Ramos (cell line): ENCODE results near the gene CDH13.

Source experiments
- in situ Hi-C: fragments of 300-500 bp; cut with MboI; formaldehyde crosslinking; loops from one replicate; pipeline ENCODE4 v1.14.3; 2022; ENCODE audit warnings: low sequenced_read_pairs; ENCODE audit not compliant: unreplicated experiment

CDH13 gene

DNA sequence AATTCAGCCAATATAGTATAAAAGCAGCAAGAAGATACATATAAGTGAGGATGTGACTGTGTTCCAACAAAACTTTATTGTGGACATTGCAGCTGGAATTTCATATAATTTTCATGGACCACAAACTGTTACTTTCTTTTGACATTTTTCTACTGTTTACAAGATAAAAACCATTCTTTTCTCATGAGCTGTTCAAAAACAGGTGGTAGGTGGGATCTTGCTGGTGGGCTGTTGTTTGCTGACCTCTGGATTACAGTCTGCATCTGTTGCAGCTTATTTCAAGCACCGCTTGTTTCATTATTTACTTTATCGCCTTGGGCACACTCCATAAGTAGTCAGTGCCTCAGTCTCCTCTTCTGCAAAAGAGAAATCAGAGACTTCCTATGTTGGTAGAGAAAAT is 99.5 kb downstream of the CDH13 start:
- in situ Hi-C loops = no loop called here

DNA sequence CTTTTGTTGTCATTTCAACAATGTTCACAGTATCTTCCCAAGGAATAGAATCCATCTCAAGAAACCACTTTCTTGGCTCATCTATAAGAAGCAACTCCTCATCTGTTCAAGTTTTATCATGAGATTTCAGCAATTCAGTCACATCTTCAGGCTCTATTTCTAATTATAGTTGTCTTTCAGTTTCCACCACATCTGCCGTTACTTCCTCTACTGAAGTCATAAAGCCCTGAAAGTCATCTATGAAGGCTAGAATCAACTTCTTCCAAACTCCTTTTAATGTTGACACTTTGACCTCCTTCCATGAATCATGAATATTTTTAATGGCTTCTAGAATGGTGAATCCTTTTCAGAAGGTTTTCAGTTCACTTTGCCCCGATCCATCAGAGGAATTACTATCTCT is 102.1 kb downstream of the CDH13 start:
- in situ Hi-C loops = no loop called here

DNA sequence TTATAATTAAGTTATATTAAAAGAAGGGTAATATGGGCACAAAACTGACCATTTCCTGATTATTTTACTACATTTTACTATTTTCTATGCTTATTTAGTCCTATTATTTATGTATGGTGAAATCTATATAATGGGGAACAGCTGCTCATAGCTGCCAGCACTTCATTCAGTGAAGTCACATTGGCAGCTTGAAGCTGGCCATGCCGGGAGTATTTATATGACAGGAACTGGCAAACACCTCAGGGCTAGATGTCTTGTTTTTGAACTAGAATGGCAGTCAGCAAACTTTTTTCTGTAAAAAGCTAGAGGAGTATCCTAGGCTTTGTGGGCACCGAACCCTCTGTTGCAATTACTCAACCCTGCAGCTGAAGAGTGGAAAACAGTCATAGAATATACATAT is 104.1 kb downstream of the CDH13 start:
- in situ Hi-C loops = no loop called here

DNA sequence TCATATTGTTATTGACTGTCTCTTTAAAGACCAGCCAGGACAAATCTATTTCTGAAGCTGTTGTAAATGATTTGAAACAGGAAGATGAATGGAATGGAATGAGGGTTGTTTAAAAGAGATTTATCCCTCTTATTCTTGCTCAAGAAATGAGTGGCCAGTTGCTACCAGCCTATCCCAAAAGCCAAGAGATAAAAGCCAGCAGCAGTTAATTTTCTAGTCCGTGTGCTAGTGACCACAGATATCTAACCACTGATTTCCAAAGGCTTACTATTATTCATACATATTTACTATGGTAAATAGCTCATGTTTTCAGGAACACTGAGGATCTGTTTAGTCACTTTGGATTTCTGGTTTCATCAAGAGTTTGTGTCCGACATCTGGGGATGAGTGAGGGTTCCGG is 105.7 kb downstream of the CDH13 start:
- in situ Hi-C loops = no loop called here

DNA sequence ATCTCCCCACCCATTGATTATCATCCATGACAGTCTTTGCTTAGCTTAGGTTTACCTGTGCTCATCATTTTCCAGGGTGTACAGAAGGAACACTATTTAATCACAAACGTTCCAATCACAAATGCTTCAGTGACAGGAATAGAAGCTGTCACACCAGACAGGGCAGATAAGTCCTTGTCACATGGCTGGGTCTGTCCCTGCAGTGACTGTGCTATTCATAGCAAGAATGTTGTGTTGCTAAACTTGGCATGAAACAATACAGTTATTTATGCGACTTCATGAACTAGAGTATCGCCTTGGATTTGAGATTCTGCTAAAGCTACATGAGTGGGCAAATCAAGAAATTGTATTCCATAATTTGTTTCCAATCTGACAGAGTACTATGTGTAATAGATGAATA is 108.4 kb downstream of the CDH13 start:
- in situ Hi-C loops = no loop called here

DNA sequence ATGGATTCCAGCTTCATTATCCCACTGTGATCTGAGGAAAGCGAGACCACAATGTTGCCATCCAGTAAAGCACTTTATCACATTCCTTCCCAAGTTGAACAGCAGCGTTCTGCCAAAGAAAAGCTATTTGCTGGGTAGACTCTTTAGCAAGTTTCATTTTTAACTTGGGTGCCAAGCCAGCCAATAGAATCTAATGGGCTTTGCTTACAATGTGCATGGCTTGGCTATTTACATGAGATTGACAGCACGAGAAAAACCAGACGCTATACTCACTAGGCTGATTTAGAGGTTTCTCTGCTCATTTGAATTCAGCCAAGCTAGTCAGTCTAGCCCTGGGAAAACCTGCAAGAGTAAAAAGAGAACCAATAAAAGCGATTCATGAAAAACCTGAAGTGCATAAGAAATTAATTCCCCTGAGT is 108.9 kb downstream of the CDH13 start:
- in situ Hi-C loops = no loop called here

DNA sequence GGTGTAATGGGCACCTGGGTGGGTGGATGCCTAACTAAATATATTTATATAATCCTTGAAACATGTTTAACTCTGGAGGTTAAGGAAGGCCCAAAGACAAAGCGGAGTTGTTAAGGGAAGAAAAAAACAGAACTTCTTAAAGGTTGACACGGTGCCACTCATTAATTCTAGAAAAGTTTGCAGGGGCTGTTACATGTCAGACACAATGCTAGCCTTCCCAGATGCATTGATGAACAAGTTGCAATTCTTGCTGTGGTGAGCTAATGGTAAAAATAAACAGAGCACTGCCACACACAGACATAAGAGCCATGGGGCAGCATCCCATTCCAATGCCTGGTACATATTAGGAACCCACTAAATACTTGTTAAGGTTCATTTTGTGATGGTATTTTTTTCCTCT is 109.5 kb downstream of the CDH13 start:
- in situ Hi-C loops = no loop called here

DNA sequence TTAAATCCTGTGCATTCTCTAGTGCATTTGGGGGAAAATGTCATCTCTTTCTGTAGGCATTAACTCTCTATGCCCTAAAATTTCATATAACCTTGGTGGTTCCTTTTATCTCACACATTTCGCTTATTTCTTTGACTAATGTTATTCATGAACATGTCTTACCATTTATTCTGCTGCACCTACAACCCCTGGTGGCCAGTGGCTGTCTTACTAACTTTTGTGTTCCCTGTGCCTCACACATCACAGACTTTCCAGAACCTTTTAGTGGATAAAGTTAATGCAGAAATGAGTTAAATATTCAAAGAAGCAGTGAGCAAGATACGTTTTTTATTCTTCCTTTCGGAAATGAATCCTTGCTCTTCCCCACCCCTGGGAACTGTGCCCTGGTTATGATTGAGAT is 111.9 kb downstream of the CDH13 start:
- in situ Hi-C loops = no loop called here

DNA sequence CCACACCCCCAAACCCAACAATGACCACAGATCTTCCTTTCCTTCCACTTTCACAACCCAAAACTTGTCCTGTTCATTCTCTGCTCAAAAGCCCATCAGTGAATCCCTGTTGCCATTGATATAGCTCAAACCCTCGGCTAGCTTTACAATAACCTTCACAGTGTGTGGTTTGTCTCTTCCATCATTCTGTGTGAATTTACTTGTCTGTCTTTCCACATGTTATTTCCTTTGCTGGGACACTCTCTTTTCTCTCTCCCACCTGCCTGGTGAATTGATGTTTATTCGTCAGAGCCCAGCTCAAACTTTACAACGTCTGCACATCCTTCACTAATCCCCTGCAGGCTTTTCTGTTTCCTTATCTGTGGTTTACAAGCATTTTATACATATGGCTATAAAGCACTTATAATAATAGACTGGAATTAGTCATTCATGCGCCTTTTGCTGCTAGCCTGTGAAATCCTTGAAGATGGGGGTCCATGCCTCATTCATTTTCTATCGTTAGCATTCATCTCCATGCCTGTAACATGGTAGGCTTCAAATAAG is 114.4 kb downstream of the CDH13 start:
- in situ Hi-C loops = no loop called here

DNA sequence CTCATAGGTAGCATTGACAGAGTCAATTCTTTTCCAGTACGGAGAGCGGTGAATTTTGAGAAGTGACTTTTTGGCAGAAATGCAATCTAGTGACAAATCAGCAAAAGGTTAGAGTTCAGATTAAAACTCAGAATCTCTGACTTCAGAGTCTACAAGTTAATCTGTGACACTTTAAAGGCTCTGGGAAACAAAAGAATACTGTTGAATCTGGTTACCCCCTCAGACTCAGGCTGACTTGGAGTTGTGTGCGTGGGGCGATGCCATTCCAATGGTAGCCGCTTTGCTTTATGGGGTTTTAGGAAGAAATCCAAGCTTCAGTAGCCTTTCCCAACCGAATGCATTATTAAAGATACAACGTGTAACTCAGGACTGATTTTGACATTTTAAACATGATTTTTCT is 118.2 kb downstream of the CDH13 start:
- in situ Hi-C loops = no loop called here

DNA sequence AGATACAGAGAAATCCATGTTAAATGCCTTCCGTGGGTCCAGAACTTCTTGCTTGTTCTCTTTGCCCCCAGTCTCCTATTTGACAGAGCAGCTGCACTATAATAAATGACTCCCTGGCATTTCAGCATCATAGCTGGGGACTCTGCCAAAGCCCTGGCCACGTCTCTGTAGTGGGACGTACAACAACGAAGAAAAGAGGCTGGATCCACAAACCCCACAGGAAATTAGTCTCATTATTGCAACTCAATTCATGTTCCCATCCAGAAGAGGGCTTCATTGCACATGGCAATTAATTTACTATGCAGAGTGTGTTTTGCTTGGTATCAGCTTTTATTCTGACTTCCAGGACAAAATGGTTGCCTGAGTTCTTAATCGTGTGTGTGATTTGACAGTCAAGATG is 121.3 kb downstream of the CDH13 start:
- in situ Hi-C loops = no loop called here

DNA sequence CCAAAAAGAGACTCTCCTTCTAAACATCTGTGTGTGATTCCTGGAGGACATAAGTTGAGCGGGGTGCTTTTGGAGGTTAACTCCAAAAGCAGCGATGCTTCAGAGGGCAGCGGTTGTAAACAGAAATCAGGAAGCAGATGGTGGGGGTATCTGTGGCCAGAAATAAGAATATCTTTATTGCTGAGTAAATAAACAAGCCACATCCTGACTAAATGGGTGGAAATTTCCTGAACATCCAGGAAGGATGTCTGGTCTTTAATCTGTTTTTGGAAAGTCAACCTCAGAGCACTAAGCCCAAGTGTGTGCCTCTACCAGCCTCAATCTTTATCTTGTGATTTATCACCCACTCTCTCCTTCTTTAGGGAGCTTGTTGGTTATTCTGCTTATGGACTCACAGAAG is 123.3 kb downstream of the CDH13 start:
- in situ Hi-C loops = no loop called here

DNA sequence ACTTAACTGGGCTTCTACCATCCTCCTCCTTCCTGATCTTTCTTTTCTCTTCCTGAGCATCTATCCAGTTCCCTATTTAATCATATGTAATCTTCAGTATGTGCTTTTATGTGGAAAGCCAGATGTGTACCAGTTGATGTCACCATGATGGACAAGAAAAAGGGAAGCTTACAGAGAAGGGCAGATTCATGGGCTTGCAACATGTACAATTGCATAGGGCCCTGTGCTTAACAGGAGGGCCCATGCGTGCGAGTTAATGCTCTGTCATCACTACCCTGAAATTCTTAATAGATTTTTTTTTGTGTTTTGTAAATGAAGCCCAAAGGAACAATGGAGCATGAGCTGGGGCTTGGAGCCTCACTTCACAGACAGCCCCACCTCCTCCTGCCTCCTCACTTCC is 124.3 kb downstream of the CDH13 start:
- in situ Hi-C loops = no loop called here

DNA sequence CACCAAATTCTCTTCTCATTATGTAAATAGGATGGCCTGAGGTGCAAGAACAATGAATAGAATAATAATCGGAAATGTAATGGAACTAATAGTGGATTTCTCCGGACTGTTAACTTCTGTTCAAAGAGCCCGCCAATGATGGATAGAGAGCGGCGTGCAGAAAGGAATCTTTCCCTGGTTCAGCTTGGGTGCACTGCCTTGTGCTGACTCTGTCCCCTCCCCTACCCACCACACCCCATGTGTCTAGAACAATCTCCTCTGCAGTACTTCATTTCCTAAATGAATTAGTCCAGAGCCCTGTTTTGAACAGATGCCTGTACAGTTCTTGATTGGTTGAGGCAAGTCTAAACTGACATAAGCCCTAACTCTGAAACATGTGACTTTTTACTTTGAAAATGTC is 125.4 kb downstream of the CDH13 start:
- in situ Hi-C loops = no loop called here

DNA sequence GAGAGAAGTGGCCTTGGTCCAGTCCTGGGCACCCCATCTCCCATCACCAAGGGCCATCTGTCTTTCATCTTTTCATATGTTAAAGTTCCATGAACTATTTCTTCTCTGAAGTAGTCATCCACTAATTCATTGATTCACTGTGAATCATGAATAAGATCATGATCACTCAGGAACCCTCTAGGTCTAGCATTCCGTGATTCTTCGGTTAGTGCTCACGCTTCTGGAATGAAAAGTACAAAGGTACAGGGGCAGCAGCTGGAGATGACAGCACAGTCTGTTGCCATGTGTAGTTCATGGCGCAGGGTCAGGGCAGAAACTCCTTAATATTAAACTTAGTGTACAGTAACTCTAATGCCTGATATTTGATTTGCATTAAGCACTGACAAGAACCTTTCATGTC is 127.1 kb downstream of the CDH13 start:
- in situ Hi-C loops = no loop called here

DNA sequence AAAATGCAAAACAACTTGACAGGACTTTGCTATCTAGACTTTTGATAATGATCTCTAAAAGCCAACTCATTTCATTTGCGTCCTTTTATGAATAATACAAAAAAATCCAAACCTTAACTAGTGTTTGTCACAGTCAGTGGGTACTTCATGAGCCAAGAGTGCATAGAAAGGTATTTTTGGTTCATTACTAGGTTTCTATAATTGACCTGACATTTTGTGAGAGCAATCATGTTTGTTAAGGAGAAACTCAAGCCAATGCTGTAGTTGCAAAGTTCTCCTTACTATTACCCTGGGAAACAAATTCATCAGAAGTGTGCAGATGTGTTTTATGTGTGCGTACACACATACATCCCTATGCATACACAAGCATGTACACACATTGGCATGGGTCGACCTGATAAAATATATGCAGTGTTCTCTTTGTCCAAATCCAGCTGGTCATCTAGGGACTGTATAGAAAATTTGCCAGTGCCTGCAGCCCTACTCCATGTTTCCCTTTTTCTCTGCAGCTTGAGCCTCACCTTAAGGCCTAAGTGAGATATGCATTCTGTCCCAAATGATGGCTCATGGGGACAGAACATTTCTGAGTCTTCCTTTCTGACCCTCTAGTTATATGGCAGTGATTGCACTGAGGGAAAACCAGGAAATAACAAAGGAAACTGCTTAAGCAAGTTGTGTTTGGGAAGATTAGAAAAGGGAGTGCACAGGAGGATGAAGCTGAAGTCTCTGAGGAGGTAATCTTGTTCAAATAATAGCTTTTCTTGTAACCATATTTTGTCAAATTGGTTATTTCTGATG is 128.1 kb downstream of the CDH13 start:
- in situ Hi-C loops = no loop called here

DNA sequence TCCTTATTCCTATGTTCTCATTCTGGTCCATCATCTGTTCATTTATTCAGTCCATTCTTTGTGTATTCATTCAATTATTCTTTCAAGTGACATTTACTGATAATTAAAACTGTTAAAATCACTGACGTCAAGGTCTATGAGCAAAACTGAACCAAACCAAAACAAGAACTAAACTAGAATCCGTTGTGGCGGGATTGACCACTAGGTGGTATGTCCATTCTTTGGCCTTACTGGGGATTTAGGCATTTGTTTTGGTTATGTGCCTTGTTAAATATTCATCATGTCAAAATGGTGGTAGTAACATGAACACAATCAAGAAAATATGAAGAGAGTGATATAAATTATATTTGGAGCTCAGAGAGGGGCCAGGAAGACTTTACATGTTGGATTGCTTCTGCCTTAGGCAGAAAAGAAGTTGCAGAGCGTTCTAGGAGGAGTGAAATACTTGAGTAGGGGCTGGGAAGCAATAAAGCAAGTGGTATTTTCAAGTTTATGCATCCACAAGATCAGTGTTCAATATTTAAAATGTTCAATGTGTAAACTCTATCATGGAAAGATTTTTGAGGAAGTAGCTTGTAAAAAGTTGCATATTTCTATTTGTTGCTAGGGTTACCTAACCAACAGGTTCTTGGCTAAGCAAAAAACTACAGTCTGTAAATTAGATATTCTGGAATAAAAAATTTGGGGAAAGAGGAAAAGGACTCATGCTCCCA is 129.0 kb downstream of the CDH13 start:
- in situ Hi-C loops = no loop called here

DNA sequence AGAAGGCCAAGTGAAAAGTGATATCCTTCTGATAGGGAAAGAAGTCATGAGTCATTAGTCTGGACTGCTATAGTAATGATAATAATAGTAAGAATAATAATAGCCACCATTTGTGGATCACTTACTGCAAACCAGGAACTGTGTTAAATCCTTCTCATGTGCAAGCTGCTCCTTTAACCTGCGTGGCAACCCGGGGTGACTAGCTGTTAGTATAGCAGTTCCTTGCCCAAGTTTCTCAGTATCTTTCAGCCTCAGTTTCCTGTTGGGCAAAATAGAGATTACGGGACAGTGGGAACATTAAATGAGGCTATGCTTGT is 129.5 kb downstream of the CDH13 start:
- in situ Hi-C loops = no loop called here

DNA sequence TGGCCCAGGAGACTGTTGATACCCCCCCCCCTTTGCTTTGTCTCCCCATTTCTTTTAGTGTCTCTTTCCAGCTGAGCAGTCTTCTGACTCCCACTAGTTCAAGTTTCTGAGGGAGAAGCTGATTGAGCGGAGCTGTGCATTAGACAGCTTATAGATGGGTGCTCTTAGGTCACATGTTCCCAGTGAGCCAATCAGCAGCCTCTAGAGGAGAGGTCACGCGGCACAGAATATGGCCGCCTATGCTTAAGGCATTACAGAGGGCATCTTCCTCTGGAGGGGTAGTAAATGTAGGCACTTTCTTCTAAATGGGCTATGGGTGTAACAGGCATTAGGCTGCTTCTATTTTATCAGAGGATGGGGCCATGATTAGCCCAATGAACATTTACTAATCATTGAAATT is 131.6 kb downstream of the CDH13 start:
- in situ Hi-C loops = no loop called here

DNA sequence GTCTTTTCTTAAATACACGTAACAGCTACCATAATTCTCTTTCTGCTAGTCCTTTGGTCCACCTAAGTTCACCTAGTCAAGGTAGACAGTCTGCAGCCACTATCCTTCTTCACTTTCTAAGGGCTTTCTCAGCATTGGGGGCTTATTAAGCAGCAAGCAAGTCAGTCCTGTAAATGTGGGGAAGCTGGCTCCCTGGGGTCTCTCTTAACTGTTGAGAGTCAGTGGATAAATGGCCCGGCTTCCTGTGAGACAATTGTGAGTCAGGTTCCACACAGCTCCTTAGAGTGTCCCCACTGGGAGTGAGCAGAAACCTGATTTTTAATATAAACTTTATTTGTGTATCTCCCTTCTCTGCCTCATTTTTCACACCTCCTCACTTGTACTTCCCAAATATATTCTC is 132.1 kb downstream of the CDH13 start:
- in situ Hi-C loops = no loop called here

DNA sequence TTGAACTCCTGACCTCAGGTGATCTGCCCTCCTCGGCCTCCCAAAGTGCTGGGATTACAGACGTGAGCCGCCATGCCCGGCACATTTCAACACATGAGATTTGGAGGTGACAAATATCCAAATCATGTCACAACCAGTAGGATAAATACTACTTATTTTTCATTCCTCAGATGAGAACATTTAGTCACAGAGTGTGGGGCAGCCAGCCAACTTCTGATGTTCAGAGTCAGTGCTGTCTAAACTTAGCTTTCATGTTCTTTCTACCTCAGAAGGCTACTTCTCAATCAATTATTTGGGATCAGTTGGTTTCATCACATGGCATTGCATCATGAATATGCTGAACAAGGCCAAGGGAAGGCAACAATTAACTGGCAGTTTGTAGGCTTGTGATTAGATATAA is 134.5 kb downstream of the CDH13 start:
- in situ Hi-C loops = no loop called here

DNA sequence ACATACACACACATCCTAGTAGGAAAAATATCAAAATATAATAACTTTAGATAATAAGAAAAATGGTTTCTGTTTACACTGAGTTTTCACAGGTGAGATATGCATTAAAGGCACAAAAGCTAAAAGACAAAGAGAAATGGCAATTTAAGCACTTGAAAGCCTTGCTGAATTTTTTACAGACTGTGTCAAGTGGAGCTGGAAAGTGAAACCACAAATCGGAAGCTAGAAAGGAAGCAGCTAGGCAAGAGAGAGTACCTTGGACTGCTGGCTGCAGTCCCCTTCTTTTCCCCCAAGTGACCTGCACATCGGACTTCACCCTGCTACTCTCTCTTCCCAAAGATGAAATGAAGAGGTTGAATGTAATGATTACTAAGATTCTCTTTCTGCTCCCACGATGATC is 135.1 kb downstream of the CDH13 start:
- in situ Hi-C loops = no loop called here
